Subcutaneous abdominal adipose tissue (tissue), 5 donors: ENCODE results near the gene SBSN.
A peak's percentile ranks its signal among the peaks of the same experiment; 100 is the strongest.

Experiments used
- H3K27ac ChIP-seq: one replicate; pipeline ENCODE4 v1.7.0; 2013; ENCODE audit warnings: low read depth, mild to moderate bottlenecking, inconsistent platforms, low read length, moderate library complexity
- H3K27me3 ChIP-seq, 5 donors: one replicate each; pipeline ENCODE4 v1.7.0; 2013; ENCODE audit warnings: low read length in 5 of 5, inconsistent platforms in 1 of 5; ENCODE audit not compliant: control insufficient read depth in 5 of 5, insufficient read depth in 4 of 5
- H3K36me3 ChIP-seq, 5 donors: one replicate each; pipeline ENCODE4 v1.7.0; 2013; ENCODE audit warnings: low read length in 5 of 5; ENCODE audit not compliant: control insufficient read depth in 5 of 5, insufficient read depth in 5 of 5
- H3K4me1 ChIP-seq, 5 donors: one replicate each; pipeline ENCODE4 v1.7.0; 2013; ENCODE audit warnings: low read length in 5 of 5, mild to moderate bottlenecking in 3 of 5, moderate library complexity in 1 of 5; ENCODE audit not compliant: control insufficient read depth in 5 of 5, insufficient read depth in 5 of 5
- H3K4me3 ChIP-seq, 5 donors: one replicate each; pipeline ENCODE4 v1.7.0; 2013; ENCODE audit warnings: low read length in 5 of 5, low read depth in 1 of 5
- H3K9ac ChIP-seq, 5 donors: one replicate each; pipeline ENCODE4 v1.7.0; 2013; ENCODE audit warnings: low read length in 5 of 5, mild to moderate bottlenecking in 4 of 5, moderate library complexity in 3 of 5
- H3K9me3 ChIP-seq, 5 donors: one replicate each; pipeline ENCODE4 v1.7.0; 2013; ENCODE audit warnings: low read length in 5 of 5; ENCODE audit not compliant: control insufficient read depth in 5 of 5
- donor health status: healthy.
- donor health status: healthy.
- donor health status: healthy.
- donor health status: healthy.
- donor health status: healthy.

The SBSN gene

GRCh38 chr19:35560677-35561076, 32.6 kb upstream of the SBSN start:
- H3K27ac ChIP-seq, result no peak overlapping the region

GRCh38 chr19:35560271-35560670, 32.2 kb upstream of the SBSN start:
- H3K27ac ChIP-seq, result no peak overlapping the region

More at GRCh38 chr19:35560677-35561076, 32.6 kb upstream of the SBSN start:
- Histone ChIP-seq H3K9me3 (no peaks in the 10 kb centered on the region), H3K27me3 (peaks cover 20 to 67% (median 54%) of the 10 kb centered on the region in 5 donors), H3K4me3 (no peak overlapping the region), H3K36me3 (no peaks in the 10 kb centered on the region), H3K9ac (no peak overlapping the region), H3K4me1 (peaks cover 0 to 11% (median 8%) of the 10 kb centered on the region in 5 donors)

GRCh38 chr19:35559781-35560180, 31.7 kb upstream of the SBSN start:
- Histone ChIP-seq H3K9ac (no peak overlapping the region), H3K27ac (no peak overlapping the region), H3K4me3 (no peak overlapping the region), H3K36me3 (no peaks in the 10 kb centered on the region), H3K4me1 (peaks cover 0 to 11% (median 8%) of the 10 kb centered on the region in 5 donors), H3K27me3 (peaks cover 20 to 68% (median 52%) of the 10 kb centered on the region in 5 donors), H3K9me3 (no peaks in the 10 kb centered on the region)

More at GRCh38 chr19:35560271-35560670, 32.2 kb upstream of the SBSN start:
- Histone ChIP-seq H3K9me3 (no peaks in the 10 kb centered on the region), H3K4me1 (peaks cover 0 to 11% (median 8%) of the 10 kb centered on the region in 5 donors), H3K9ac (no peak overlapping the region), H3K36me3 (no peaks in the 10 kb centered on the region), H3K27me3 (peaks cover 20 to 69% (median 56%) of the 10 kb centered on the region in 5 donors), H3K4me3 (no peak overlapping the region)

- peaks cover 0 to 11% (median 8%) of the 10 kb centered on the region in 5 donors for H3K4me1 ChIP-seq
- peaks cover 20 to 63% (median 50%) of the 10 kb centered on the region in 5 donors for H3K27me3 ChIP-seq
- H3K27ac ChIP-seq, result no peak overlapping the region
- no peak overlapping the region for H3K9ac ChIP-seq
- H3K9me3 ChIP-seq, result no peaks in the 10 kb centered on the region
- H3K4me3 ChIP-seq, result no peak overlapping the region
- H3K36me3 ChIP-seq, result no peaks in the 10 kb centered on the region
Measured at GRCh38 chr19:35559281-35559659, 31.2 kb upstream of the SBSN start.

GRCh38 chr19:35558400-35559280, 30.5 kb upstream of the SBSN start:
- H3K9me3 ChIP-seq, result no peaks in the 10 kb centered on the region
- H3K9ac ChIP-seq, result no peak overlapping the region
- peak overlapping the region in 1 of 5 donors; percentile 48 for H3K4me3 ChIP-seq
- H3K36me3 ChIP-seq, result no peaks in the 10 kb centered on the region
- peaks cover 0 to 11% (median 8%) of the 10 kb centered on the region in 5 donors for H3K4me1 ChIP-seq
- H3K27ac ChIP-seq, result no peak overlapping the region
- peaks cover 20 to 67% (median 49%) of the 10 kb centered on the region in 5 donors for H3K27me3 ChIP-seq

GRCh38 chr19:35557539-35558399, 29.7 kb upstream of the SBSN start:
- Histone ChIP-seq H3K4me3 (peak overlapping the region in 4 of 5 donors; percentile 45 to 56 (median 48)), H3K4me1 (peaks cover 0 to 11% (median 8%) of the 10 kb centered on the region in 5 donors), H3K9ac (no peak overlapping the region), H3K36me3 (no peaks in the 10 kb centered on the region), H3K9me3 (no peaks in the 10 kb centered on the region), H3K27ac (no peak overlapping the region), H3K27me3 (peaks cover 20 to 68% (median 53%) of the 10 kb centered on the region in 5 donors)

GRCh38 chr19:35556846-35557538, 28.9 kb upstream of the SBSN start:
- Histone ChIP-seq H3K36me3 (no peaks in the 10 kb centered on the region), H3K9ac (no peak overlapping the region), H3K4me3 (peak overlapping the region in 1 of 5 donors; percentile 23), H3K27me3 (peaks cover 20 to 60% (median 48%) of the 10 kb centered on the region in 5 donors), H3K4me1 (peaks cover 0 to 11% (median 8%) of the 10 kb centered on the region in 5 donors), H3K27ac (no peak overlapping the region), H3K9me3 (no peaks in the 10 kb centered on the region)

GRCh38 chr19:35556025-35556590, 28.0 kb upstream of the SBSN start:
- no peak overlapping the region for H3K9ac ChIP-seq
- H3K4me1 ChIP-seq, result peaks cover 0 to 11% (median 8%) of the 10 kb centered on the region in 5 donors
- no peaks in the 10 kb centered on the region for H3K9me3 ChIP-seq
- H3K27me3 ChIP-seq, result peaks cover 20 to 55% (median 43%) of the 10 kb centered on the region in 5 donors
- H3K4me3 ChIP-seq, result no peak overlapping the region
- H3K27ac ChIP-seq, result no peak overlapping the region
- H3K36me3 ChIP-seq, result no peaks in the 10 kb centered on the region

GRCh38 chr19:35555301-35556005, 27.3 kb upstream of the SBSN start:
- no peaks in the 10 kb centered on the region for H3K9me3 ChIP-seq
- no peak overlapping the region for H3K27ac ChIP-seq
- H3K4me1 ChIP-seq, result peaks cover 0 to 11% (median 8%) of the 10 kb centered on the region in 5 donors
- H3K4me3 ChIP-seq, result no peak overlapping the region
- H3K36me3 ChIP-seq, result peaks cover 0 to 5% (median 0%) of the 10 kb centered on the region in 5 donors
- no peak overlapping the region for H3K9ac ChIP-seq
- H3K27me3 ChIP-seq, result peaks cover 20 to 48% (median 37%) of the 10 kb centered on the region in 5 donors
